ENCODE measurements around the gene GSTA5.
"Not testable (repeated sequence)": the region's sequence is repeated elsewhere in the genome, so short reads cannot be mapped to it uniquely, and the experiment has no call there.

DNA sequence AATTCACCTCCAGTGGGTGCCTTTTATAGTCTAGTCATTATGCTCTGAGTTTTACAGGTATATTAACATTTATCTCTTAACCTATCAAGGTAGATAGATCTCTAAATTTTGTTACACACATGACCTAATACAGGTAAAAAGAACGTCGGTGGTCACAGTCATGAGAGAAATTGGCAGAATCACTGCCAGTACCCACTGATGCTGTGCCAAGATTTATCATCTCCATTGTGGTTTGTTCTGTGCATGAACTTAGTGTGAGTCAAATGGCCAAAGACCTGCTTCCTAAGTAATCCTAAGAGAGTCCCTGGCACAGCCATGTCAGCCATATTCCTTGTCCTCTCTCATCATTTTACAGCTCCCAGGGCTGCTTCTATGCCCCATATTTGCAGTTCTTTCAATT is 46.2 kb downstream of the GSTA5 start:
- not testable (repeated sequence) for TF ChIP-seq POLR2A (IDR thresholded peaks at IDR 0.05; ENCODE audit: low read length); HDAC2 (IDR thresholded peaks at IDR 0.05); HEYL (CRISPR knock-in tag; IDR thresholded peaks at IDR 0.05); JUN (IDR thresholded peaks at IDR 0.05); ZSCAN20 (CRISPR knock-in tag; IDR thresholded peaks at IDR 0.05)
- TF ChIP-seq, protein P1, sequence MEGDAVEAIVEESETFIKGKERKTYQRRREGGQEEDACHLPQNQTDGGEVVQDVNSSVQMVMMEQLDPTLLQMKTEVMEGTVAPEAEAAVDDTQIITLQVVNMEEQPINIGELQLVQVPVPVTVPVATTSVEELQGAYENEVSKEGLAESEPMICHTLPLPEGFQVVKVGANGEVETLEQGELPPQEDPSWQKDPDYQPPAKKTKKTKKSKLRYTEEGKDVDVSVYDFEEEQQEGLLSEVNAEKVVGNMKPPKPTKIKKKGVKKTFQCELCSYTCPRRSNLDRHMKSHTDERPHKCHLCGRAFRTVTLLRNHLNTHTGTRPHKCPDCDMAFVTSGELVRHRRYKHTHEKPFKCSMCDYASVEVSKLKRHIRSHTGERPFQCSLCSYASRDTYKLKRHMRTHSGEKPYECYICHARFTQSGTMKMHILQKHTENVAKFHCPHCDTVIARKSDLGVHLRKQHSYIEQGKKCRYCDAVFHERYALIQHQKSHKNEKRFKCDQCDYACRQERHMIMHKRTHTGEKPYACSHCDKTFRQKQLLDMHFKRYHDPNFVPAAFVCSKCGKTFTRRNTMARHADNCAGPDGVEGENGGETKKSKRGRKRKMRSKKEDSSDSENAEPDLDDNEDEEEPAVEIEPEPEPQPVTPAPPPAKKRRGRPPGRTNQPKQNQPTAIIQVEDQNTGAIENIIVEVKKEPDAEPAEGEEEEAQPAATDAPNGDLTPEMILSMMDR (IDR thresholded peaks at IDR 0.05) = not testable (repeated sequence)
